Neural progenitor cell (in vitro differentiated cells): ENCODE measurements around the gene CCNC.

Experiments used
- CTCF ChIP-seq: fragments of 200-600 bp; sonication (generic); IDR thresholded peaks from 2 replicates; pipeline ENCODE4 v1.5.1; 2017; ENCODE audit warnings: antibody characterized with exemption, mild to moderate bottlenecking
- EZH2phosphoT487 ChIP-seq: fragments of 200-600 bp; sonication (generic); IDR thresholded peaks from 2 replicates; pipeline ENCODE4 v1.6.1; 2017; ENCODE audit warnings: antibody characterized with exemption

- TF ChIP-seq CTCF, result no peak
- no peak for TF ChIP-seq EZH2phosphoT487
Observed at GRCh38 chr6:99507648-99508047, 60.8 kb downstream of the CCNC start.
